ENCODE measurements around the gene NINJ1. TPM values are rescaled to one million over a fixed set of nuclear protein-coding genes. Genes with fewer than 3 reads are reported as not detected.

NINJ1 gene
- total RNA-seq, 1 experiment from 2014 or later = 41.3 TPM

DNA sequence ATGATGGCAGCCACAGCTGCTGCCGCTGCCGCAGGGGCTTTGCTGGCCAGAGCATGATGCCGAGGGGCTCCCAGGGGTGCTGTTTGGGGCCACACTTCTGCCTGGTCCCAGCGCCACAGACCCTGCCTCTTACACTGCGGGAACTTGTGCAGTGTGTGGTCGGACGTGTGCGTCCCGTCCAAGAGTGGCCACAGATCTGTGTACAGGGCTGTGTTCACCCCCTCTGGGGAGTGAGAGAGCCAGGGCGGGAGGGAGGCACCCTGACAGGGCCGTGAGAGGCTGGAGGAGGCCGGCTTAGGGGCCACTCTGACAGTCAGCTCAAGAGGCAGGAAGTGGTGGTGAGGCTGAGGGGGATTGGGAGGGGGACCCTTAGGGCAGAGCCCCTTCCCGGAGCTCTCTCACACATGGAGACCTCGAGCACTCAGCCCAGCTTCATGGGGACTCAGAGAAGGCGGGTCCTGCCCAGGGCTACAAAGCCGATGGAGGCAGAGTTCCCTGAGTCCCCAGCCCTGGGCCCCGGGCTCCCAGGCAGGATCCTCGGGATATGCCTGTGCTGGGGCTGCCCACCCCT is 51.1 kb downstream of the NINJ1 start:
- H3K27me3 Mint-ChIP-seq (ENCODE audit: low read depth) = no peaks in the 10 kb centered on the region
- ChIA-PET POLR2A (no interaction called here), CTCF (no interaction called here)
- H3K27ac Mint-ChIP-seq = no peak overlapping the region
- ATAC-seq (peak; percentile 63), DNase-seq (ENCODE audit: low spot score) (peak; percentile 16)
- H3K4me1 Mint-ChIP-seq = 0 out of 2 replicates have a peak, but pooled peaks cover 2% of the 10 kb centered on the region
- no peak for TF ChIP-seq RORB (CRISPR knock-in tag; IDR thresholded peaks at IDR 0.05)
- TF ChIP-seq NR3C1 (CRISPR knock-in tag; conservative IDR thresholded peaks at IDR 0.05; ENCODE audit: low read depth) = no peak
- TF ChIP-seq MYBL2 (CRISPR knock-in tag; IDR thresholded peaks at IDR 0.05) = no peak
- no peak for TF ChIP-seq PRRX2 (CRISPR knock-in tag; IDR thresholded peaks at IDR 0.05)
- TF ChIP-seq, protein P1, sequence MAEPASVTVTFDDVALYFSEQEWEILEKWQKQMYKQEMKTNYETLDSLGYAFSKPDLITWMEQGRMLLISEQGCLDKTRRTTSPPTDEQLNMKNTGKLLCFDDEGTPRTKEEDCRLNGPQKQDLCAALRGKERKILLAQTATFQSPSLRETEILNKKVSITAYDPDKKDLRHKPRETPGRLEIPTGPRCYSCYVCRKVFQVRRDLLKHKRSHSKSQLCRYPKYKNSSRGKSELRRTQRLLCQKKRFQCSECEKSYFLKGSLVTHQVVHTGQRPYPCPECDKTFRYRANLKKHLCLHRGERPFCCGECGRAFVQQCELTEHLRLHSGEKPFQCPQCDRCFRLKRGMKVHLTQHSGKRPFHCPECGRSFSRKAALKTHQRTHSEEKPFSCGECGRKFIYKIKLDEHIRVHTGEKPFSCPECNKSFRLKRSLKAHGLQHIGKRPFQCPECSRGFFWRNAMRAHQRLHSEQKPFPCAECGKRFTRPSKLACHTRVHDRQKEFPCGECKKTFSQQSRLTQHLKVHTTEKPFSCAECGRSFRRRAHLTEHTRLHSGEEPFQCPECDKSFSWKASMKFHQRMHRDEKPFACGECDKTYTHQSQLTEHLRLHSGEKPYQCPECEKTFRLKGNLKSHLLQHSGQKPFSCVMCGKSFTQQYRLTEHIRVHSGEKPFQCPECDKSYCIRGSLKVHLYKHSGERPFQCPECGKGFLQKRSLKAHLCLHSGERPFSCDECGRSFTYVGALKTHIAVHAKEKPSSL (CRISPR knock-in tag; conservative IDR thresholded peaks at IDR 0.05) = no peak
- no peak for TF ChIP-seq ZNF423 (CRISPR knock-in tag; IDR thresholded peaks at IDR 0.05)
- TF ChIP-seq, protein P2, sequence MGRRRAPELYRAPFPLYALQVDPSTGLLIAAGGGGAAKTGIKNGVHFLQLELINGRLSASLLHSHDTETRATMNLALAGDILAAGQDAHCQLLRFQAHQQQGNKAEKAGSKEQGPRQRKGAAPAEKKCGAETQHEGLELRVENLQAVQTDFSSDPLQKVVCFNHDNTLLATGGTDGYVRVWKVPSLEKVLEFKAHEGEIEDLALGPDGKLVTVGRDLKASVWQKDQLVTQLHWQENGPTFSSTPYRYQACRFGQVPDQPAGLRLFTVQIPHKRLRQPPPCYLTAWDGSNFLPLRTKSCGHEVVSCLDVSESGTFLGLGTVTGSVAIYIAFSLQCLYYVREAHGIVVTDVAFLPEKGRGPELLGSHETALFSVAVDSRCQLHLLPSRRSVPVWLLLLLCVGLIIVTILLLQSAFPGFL (CRISPR knock-in tag; IDR thresholded peaks at IDR 0.05; ENCODE audit: borderline replicate concordance) = no peak
- TF ChIP-seq, protein P3, sequence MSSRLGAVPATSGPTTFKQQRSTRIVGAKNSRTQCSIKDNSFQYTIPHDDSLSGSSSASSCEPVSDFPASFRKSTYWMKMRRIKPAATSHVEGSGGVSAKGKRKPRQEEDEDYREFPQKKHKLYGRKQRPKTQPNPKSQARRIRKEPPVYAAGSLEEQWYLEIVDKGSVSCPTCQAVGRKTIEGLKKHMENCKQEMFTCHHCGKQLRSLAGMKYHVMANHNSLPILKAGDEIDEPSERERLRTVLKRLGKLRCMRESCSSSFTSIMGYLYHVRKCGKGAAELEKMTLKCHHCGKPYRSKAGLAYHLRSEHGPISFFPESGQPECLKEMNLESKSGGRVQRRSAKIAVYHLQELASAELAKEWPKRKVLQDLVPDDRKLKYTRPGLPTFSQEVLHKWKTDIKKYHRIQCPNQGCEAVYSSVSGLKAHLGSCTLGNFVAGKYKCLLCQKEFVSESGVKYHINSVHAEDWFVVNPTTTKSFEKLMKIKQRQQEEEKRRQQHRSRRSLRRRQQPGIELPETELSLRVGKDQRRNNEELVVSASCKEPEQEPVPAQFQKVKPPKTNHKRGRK (CRISPR knock-in tag; IDR thresholded peaks at IDR 0.05; ENCODE audit: borderline replicate concordance) = no peak
- TF ChIP-seq MXD4 (CRISPR knock-in tag; IDR thresholded peaks at IDR 0.05; ENCODE audit: borderline replicate concordance) = no peak
- no peak for TF ChIP-seq JUN (CRISPR knock-in tag; IDR thresholded peaks at IDR 0.05)
- TF ChIP-seq, protein P4, sequence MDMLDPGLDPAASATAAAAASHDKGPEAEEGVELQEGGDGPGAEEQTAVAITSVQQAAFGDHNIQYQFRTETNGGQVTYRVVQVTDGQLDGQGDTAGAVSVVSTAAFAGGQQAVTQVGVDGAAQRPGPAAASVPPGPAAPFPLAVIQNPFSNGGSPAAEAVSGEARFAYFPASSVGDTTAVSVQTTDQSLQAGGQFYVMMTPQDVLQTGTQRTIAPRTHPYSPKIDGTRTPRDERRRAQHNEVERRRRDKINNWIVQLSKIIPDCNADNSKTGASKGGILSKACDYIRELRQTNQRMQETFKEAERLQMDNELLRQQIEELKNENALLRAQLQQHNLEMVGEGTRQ (CRISPR knock-in tag; IDR thresholded peaks at IDR 0.05) = no peak
- TF ChIP-seq, protein P5, sequence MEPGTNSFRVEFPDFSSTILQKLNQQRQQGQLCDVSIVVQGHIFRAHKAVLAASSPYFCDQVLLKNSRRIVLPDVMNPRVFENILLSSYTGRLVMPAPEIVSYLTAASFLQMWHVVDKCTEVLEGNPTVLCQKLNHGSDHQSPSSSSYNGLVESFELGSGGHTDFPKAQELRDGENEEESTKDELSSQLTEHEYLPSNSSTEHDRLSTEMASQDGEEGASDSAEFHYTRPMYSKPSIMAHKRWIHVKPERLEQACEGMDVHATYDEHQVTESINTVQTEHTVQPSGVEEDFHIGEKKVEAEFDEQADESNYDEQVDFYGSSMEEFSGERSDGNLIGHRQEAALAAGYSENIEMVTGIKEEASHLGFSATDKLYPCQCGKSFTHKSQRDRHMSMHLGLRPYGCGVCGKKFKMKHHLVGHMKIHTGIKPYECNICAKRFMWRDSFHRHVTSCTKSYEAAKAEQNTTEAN (CRISPR knock-in tag; IDR thresholded peaks at IDR 0.05) = no peak
- TF ChIP-seq, protein P6, sequence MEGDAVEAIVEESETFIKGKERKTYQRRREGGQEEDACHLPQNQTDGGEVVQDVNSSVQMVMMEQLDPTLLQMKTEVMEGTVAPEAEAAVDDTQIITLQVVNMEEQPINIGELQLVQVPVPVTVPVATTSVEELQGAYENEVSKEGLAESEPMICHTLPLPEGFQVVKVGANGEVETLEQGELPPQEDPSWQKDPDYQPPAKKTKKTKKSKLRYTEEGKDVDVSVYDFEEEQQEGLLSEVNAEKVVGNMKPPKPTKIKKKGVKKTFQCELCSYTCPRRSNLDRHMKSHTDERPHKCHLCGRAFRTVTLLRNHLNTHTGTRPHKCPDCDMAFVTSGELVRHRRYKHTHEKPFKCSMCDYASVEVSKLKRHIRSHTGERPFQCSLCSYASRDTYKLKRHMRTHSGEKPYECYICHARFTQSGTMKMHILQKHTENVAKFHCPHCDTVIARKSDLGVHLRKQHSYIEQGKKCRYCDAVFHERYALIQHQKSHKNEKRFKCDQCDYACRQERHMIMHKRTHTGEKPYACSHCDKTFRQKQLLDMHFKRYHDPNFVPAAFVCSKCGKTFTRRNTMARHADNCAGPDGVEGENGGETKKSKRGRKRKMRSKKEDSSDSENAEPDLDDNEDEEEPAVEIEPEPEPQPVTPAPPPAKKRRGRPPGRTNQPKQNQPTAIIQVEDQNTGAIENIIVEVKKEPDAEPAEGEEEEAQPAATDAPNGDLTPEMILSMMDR (IDR thresholded peaks at IDR 0.05) = no peak
- TF ChIP-seq, protein P7, sequence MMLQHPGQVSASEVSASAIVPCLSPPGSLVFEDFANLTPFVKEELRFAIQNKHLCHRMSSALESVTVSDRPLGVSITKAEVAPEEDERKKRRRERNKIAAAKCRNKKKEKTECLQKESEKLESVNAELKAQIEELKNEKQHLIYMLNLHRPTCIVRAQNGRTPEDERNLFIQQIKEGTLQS (CRISPR knock-in tag; conservative IDR thresholded peaks at IDR 0.05) = no peak
- no peak for TF ChIP-seq NR2C2 (CRISPR knock-in tag; IDR thresholded peaks at IDR 0.05)
- TF ChIP-seq KAT7 (CRISPR knock-in tag; IDR thresholded peaks at IDR 0.05; ENCODE audit: borderline replicate concordance) = no peak
- peaks cover 12% of the 10 kb centered on the region for H3K36me3 Mint-ChIP-seq
- H3K4me3 Mint-ChIP-seq = no peak overlapping the region
- H3K9me3 Mint-ChIP-seq = peaks cover 11% of the 10 kb centered on the region
